ENCODE data around the gene SHROOM2. TPM values are rescaled to one million over a fixed set of nuclear protein-coding genes. Genes with fewer than 3 reads are reported as not detected.

SHROOM2 gene
- total and polyA plus RNA-seq, 2 of the 4 experiments (the other 2 are of a cell fraction): 8.1 to 14.2 TPM

DNA sequence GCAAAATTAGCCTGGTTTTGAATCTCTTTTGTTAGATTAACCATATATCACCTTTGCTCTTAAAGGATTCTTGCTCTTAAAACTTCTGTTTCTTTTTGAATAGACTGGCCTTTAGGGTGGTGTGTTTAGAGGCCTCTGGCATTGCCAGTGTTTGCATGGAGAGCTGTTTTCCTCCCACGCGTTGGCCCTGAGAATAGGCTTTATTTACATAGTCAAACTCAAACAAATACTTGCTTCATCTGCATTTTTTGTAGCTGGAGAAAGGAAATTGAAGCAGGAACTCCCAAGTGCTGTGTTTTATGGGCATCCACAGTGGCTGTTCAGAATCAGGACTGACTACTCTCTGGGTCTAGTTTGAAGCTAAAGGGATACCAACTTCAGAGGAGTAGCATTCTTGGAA, 2.7 kb downstream of the SHROOM2 start:
- no peaks in the 10 kb centered on the region for H3K9me1 ChIP-seq (ENCODE audit: insufficient read depth, low read length)
- peak overlapping the region; percentile 63; the same call in 1 of the 2 replicates for H3K27ac ChIP-seq (ENCODE audit: insufficient read depth, low read length)
- peaks cover 4% of the 10 kb centered on the region; the same call in 1 of the 2 replicates for H3K4me1 ChIP-seq (ENCODE audit: control insufficient read depth, insufficient read depth, low read length)
- H4K20me1 ChIP-seq (ENCODE audit: insufficient read depth, low read length): no peaks in the 10 kb centered on the region
- no peak overlapping the region for H4K5ac ChIP-seq (ENCODE audit: low read depth, low read length)
- no peak overlapping the region for H3K4ac ChIP-seq (ENCODE audit: low read depth, low read length)
- no peak overlapping the region for H2AK9ac ChIP-seq (replicated peaks; ENCODE audit: low read depth, low read length, poor library complexity)
- intact Hi-C loops (cut with micrococcal nuclease): loop anchor here (5.0 kb wide), 1 partner anchor 83 kb away; no protein-coding TSS in a partner anchor
- no peak overlapping the region for H2AFZ ChIP-seq (replicated peaks; ENCODE audit: low read length, poor library complexity)
- no CpG with 5 or more reads among the region's 2 CpGs for WGBS, 2 experiments (ENCODE audit: extremely low coverage in 2 of 2, insufficient read length in 1 of 2)
- in situ Hi-C loops (cut with MboI; ENCODE audit: low sequenced_read_pairs): no loop called here
- no peaks in the 10 kb centered on the region for H3K36me3 ChIP-seq (ENCODE audit: control insufficient read depth, insufficient read depth, low read length)
- H3K4me3 ChIP-seq (ENCODE audit: insufficient read depth, low read depth, low read length): no peak overlapping the region
- no peaks in the 10 kb centered on the region for H3K79me1 ChIP-seq (ENCODE audit: low read depth in 1 of 2, low read length in 2 of 2)
- peaks cover 8% of the 10 kb centered on the region for H3K9me3 ChIP-seq (ENCODE audit: control insufficient read depth, insufficient read depth, low read length)
- BruUV-seq (replicated peaks): no TSS peak
- no peak overlapping the region for H3K56ac ChIP-seq (ENCODE audit: extremely low read depth, insufficient read depth, low read length)
- POLR2A ChIA-PET (ENCODE audit: unreplicated experiment): no interaction called here
- no peak for TF ChIP-seq NFE2L2 (IDR thresholded peaks at IDR 0.05; ENCODE audit: low read depth, low read length)
- TF ChIP-seq POLR2A (IDR thresholded peaks at IDR 0.05; ENCODE audit: low read depth, low read length): no peak
- no peak for TF ChIP-seq RFX5 (IDR thresholded peaks at IDR 0.05; ENCODE audit: low read depth, low read length)
- TF ChIP-seq, protein P1, sequence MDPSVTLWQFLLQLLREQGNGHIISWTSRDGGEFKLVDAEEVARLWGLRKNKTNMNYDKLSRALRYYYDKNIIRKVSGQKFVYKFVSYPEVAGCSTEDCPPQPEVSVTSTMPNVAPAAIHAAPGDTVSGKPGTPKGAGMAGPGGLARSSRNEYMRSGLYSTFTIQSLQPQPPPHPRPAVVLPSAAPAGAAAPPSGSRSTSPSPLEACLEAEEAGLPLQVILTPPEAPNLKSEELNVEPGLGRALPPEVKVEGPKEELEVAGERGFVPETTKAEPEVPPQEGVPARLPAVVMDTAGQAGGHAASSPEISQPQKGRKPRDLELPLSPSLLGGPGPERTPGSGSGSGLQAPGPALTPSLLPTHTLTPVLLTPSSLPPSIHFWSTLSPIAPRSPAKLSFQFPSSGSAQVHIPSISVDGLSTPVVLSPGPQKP (IDR thresholded peaks at IDR 0.05; ENCODE audit: borderline replicate concordance, low read depth, low read length): no peak
- peak; percentile 33 for TF ChIP-seq MAFK (IDR thresholded peaks at IDR 0.05; ENCODE audit: low read depth, low read length)
- no peak for TF ChIP-seq CEBPB (IDR thresholded peaks at IDR 0.05; ENCODE audit: low read depth, low read length)
- TF ChIP-seq BHLHE40 (IDR thresholded peaks at IDR 0.05; ENCODE audit: low read depth, low read length): no peak
- H2BK20ac ChIP-seq (ENCODE audit: low read depth, low read length): no peak overlapping the region
- CTCF ChIA-PET: no interaction called here
- H4K91ac ChIP-seq (ENCODE audit: insufficient read depth, low read depth, low read length): no peak overlapping the region
- peaks cover 19% of the 10 kb centered on the region for H3K27me3 ChIP-seq (ENCODE audit: control insufficient read depth, insufficient read depth, low read length)
- H3K23ac ChIP-seq (ENCODE audit: low read depth, low read length): no peak overlapping the region
- H2BK120ac ChIP-seq (ENCODE audit: low read depth, low read length): no peak overlapping the region
- H2BK15ac ChIP-seq (ENCODE audit: low read depth, low read length): no peak overlapping the region
- H2BK5ac ChIP-seq (ENCODE audit: low read depth, low read length, poor library complexity, severe bottlenecking): no peak overlapping the region
- no peak overlapping the region for H3K9ac ChIP-seq (ENCODE audit: low read depth, low read length)
- dilution Hi-C loops (cut with HindIII; ENCODE audit: low sequenced_read_pairs, unreplicated experiment): no loop called here
- H2AK5ac ChIP-seq (ENCODE audit: low read depth, low read length): peak overlapping the region; percentile 44
- no peak overlapping the region for H3K18ac ChIP-seq (ENCODE audit: low read depth, low read length)
- no peak overlapping the region for H4K8ac ChIP-seq (ENCODE audit: low read depth in 2 of 2, low read length in 2 of 2)
- H3K14ac ChIP-seq (replicated peaks; ENCODE audit: low read depth, low read length): no peak overlapping the region
- H3K4me2 ChIP-seq (ENCODE audit: low read depth, low read length): peak overlapping the region; percentile 43; the same call in 1 of the 2 replicates
- ATAC-seq (ENCODE audit: low read depth) (peak; percentile 12), DNase-seq (peak; percentile 55)
